Adrenal gland (tissue), 5 donors: ENCODE results near the gene TTC23.

Experiments used
- POLR2A ChIP-seq, 2 donors: fragments of 450-650 bp; IDR thresholded peaks; one replicate each; pipeline ENCODE4 v1.6.1; 2017; ENCODE audit warnings: antibody characterized with exemption in 2 of 2, mild to moderate bottlenecking in 2 of 2, moderate library complexity in 1 of 2
- TF ChIP-seq, protein P1 (sequence below), 6 experiments: fragments of 450-650 bp in 4 of 6; fragments of 200-600 bp in 2 of 6; sonication (generic) in 1 of 6; IDR thresholded peaks; 1 replicate in 5 of 6; 2 replicates in 1 of 6; pipeline versions ENCODE4 v1.5.1 to v1.8.0; 2016 to 2021; ENCODE audit warnings: antibody characterized with exemption in 6 of 6, mild to moderate bottlenecking in 2 of 6, moderate library complexity in 1 of 6
- donor health status: DM: no; HTN: no; CAD: no.

DNA sequence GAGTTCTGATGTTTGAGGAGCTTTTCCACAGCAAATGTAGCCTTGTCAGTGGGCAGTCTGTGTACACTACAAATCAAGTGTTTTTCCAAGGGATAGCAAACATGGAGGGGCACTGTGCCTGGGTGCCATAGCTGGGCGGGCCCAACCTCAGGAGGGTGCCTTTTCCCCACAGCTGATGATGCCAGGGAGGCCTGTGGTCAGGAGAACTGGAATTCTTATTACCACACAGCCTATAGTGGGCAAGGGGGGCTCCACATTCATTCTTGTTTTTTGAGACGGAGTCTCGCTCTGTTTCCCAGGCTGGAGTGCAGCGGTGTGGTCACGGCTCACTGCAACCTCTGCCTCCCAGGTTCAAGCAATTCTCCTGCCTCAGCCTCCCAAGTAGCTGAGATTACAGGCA is 102.7 kb downstream of the TTC23 start:
- TF ChIP-seq, protein P1, sequence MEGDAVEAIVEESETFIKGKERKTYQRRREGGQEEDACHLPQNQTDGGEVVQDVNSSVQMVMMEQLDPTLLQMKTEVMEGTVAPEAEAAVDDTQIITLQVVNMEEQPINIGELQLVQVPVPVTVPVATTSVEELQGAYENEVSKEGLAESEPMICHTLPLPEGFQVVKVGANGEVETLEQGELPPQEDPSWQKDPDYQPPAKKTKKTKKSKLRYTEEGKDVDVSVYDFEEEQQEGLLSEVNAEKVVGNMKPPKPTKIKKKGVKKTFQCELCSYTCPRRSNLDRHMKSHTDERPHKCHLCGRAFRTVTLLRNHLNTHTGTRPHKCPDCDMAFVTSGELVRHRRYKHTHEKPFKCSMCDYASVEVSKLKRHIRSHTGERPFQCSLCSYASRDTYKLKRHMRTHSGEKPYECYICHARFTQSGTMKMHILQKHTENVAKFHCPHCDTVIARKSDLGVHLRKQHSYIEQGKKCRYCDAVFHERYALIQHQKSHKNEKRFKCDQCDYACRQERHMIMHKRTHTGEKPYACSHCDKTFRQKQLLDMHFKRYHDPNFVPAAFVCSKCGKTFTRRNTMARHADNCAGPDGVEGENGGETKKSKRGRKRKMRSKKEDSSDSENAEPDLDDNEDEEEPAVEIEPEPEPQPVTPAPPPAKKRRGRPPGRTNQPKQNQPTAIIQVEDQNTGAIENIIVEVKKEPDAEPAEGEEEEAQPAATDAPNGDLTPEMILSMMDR (IDR thresholded peaks at IDR 0.05), result no peak
- no peak for TF ChIP-seq POLR2A (IDR thresholded peaks at IDR 0.05)
